ENCODE measurements around the gene OPN1LW.

GRCh38 chrX:154114652-154115051, 29.4 kb upstream of the OPN1LW start:
- no peak for TF ChIP-seq POLR2A (IDR thresholded peaks at IDR 0.05; ENCODE audit: low read depth)
- no peak for TF ChIP-seq CTCF (IDR thresholded peaks at IDR 0.05)
- TF ChIP-seq POLR2AphosphoS5 (IDR thresholded peaks at IDR 0.05), result no peak
